ENCODE data around the gene CPA1. TPM values are rescaled to one million over a fixed set of nuclear protein-coding genes. Genes with fewer than 3 reads are reported as not detected.

Gene CPA1
- polyA plus RNA-seq, 1 donor (not counting 4 experiments of a cell fraction or from before 2014, with no cell fraction given): not detected

DNA sequence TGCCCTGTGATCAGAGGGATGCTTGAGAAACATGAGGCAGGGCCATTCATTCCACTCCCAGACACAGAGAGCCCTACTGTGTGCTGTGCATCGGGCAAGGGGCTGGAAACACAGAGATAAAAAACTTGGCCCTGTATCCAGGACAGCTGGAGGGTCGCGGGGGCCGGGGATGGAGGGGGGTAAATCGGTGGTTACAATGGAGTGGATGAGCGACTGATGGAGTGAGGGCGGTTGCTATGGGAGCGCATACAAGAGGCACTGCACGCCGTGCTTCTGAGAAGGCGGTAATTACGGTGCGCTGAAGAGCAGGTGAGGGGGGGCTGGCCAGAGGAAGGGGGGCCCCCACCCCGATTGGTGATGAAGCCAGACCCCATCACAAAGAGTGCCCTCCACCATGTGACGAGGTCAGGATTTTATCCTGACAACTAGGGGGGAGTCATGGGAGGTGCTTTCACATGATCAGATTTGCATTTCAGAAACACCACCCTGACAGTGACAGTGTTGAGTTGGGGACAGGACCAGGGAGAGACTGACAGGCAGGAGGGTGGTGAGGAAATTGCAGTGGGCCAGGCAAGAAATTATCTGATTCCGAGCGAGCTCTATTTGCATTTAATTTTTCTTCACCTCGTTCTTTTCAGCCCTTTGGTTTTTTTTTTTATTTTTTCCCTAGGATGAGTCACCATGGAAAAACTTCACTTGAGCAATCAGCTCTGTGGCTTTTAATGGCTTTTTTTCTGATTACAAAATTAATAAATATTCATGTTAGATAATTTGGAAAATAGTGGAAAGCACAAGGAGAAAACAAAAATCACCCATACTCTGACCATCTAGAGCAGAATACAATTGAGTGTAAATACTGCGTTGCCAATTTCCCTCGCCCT is 27.9 kb upstream of the CPA1 start:
- dilution Hi-C loops (cut with MboI; ENCODE audit: extremely low pct_ligation_motif_present, low sequenced_read_pairs): no loop called here
- Histone ChIP-seq H2AFZ (ENCODE audit: control insufficient read depth, low read length) (peak overlapping the region; percentile 2), H3K9ac (ENCODE audit: control insufficient read depth, extremely low read depth, insufficient read depth, low read length) (peak overlapping the region; percentile 12), H3K4me1 (ENCODE audit: control insufficient read depth, extremely low read depth, insufficient read depth, low read length) (peaks cover 34% of the 10 kb centered on the region), H3K79me2 (ENCODE audit: control insufficient read depth, insufficient read depth, low read length) (no peaks in the 10 kb centered on the region), H4K20me1 (ENCODE audit: control insufficient read depth, extremely low read depth, insufficient read depth, low read length) (no peaks in the 10 kb centered on the region), H3K4me3 (ENCODE audit: control insufficient read depth in 2 of 3, extremely low read depth in 1 of 3, insufficient read depth in 2 of 3, low read depth in 1 of 3, low read length in 3 of 3) (peak overlapping the region in 2 of 3 experiments; percentile 7 to 53), H3K27ac (ENCODE audit: control insufficient read depth, insufficient read depth, low read length) (peak overlapping the region; percentile 12), H3K27me3 (ENCODE audit: control insufficient read depth, extremely low read depth, insufficient read depth, low read length) (peaks cover 2% of the 10 kb centered on the region), H3K9me3 (ENCODE audit: control insufficient read depth, low read depth, low read length) (no peaks in the 10 kb centered on the region), H3K4me2 (ENCODE audit: control insufficient read depth, extremely low read depth, insufficient read depth, low read depth, low read length) (peak overlapping the region; percentile 71), H3K36me3 (ENCODE audit: control insufficient read depth in 2 of 2, extremely low read depth in 1 of 2, insufficient read depth in 2 of 2, low read length in 2 of 2) (no peaks in the 10 kb centered on the region), H3K9me1 (ENCODE audit: control insufficient read depth, extremely low read depth, insufficient read depth, low read length) (peaks cover 2% of the 10 kb centered on the region)
- no peak for DNase-seq (ENCODE audit: low read depth, low spot score)
- TF ChIP-seq EZH2 (IDR thresholded peaks at IDR 0.05; ENCODE audit: low read length): no peak
- TF ChIP-seq, protein P1, sequence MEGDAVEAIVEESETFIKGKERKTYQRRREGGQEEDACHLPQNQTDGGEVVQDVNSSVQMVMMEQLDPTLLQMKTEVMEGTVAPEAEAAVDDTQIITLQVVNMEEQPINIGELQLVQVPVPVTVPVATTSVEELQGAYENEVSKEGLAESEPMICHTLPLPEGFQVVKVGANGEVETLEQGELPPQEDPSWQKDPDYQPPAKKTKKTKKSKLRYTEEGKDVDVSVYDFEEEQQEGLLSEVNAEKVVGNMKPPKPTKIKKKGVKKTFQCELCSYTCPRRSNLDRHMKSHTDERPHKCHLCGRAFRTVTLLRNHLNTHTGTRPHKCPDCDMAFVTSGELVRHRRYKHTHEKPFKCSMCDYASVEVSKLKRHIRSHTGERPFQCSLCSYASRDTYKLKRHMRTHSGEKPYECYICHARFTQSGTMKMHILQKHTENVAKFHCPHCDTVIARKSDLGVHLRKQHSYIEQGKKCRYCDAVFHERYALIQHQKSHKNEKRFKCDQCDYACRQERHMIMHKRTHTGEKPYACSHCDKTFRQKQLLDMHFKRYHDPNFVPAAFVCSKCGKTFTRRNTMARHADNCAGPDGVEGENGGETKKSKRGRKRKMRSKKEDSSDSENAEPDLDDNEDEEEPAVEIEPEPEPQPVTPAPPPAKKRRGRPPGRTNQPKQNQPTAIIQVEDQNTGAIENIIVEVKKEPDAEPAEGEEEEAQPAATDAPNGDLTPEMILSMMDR (optimal IDR thresholded peaks at IDR 0.05 in 1 of 3, IDR thresholded peaks at IDR 0.05 in 1 of 3, conservative IDR thresholded peaks at IDR 0.05 in 1 of 3; ENCODE audit: extremely low read depth in 1 of 3, insufficient read depth in 2 of 3, low read length in 3 of 3): no peak
- no peak for FAIRE-seq

DNA sequence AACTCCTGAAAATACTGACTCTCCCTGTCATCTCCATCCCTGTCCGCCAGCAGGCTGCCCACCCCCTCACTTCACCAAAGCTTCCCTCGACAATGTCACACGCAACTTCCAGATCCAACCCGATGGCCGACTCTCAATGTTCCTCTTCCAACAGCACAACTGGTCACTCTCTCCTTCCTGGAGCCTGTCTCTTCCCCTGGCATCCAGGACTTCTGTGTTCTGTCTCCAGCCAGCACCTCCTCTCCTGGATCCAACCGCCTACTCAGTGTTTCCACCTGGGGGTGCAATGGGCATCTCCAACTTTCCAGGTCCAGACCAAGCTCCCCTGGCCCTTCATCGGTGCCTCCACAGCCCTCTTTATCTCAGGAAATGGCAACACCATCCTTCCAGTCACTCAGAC is 27.1 kb upstream of the CPA1 start:
- no peak for DNase-seq (ENCODE audit: low read depth, low spot score)
- Histone ChIP-seq H3K79me2 (ENCODE audit: control insufficient read depth, insufficient read depth, low read length) (no peaks in the 10 kb centered on the region), H3K9me3 (ENCODE audit: control insufficient read depth, low read depth, low read length) (no peaks in the 10 kb centered on the region), H3K36me3 (ENCODE audit: control insufficient read depth in 2 of 2, extremely low read depth in 1 of 2, insufficient read depth in 2 of 2, low read length in 2 of 2) (no peaks in the 10 kb centered on the region), H3K27ac (ENCODE audit: control insufficient read depth, insufficient read depth, low read length) (no peak overlapping the region), H4K20me1 (ENCODE audit: control insufficient read depth, extremely low read depth, insufficient read depth, low read length) (no peaks in the 10 kb centered on the region), H3K4me2 (ENCODE audit: control insufficient read depth, extremely low read depth, insufficient read depth, low read depth, low read length) (peak overlapping the region; percentile 71), H3K4me1 (ENCODE audit: control insufficient read depth, extremely low read depth, insufficient read depth, low read length) (peaks cover 38% of the 10 kb centered on the region), H3K9ac (ENCODE audit: control insufficient read depth, extremely low read depth, insufficient read depth, low read length) (no peak overlapping the region), H3K4me3 (ENCODE audit: control insufficient read depth in 2 of 3, extremely low read depth in 1 of 3, insufficient read depth in 2 of 3, low read depth in 1 of 3, low read length in 3 of 3) (no peak overlapping the region), H2AFZ (ENCODE audit: control insufficient read depth, low read length) (no peak overlapping the region), H3K9me1 (ENCODE audit: control insufficient read depth, extremely low read depth, insufficient read depth, low read length) (peaks cover 2% of the 10 kb centered on the region), H3K27me3 (ENCODE audit: control insufficient read depth, extremely low read depth, insufficient read depth, low read length) (peaks cover 2% of the 10 kb centered on the region)
- TF ChIP-seq EZH2 (IDR thresholded peaks at IDR 0.05; ENCODE audit: low read length): no peak
- TF ChIP-seq, protein P1 (optimal IDR thresholded peaks at IDR 0.05 in 1 of 3, IDR thresholded peaks at IDR 0.05 in 1 of 3, conservative IDR thresholded peaks at IDR 0.05 in 1 of 3; ENCODE audit: extremely low read depth in 1 of 3, insufficient read depth in 2 of 3, low read length in 3 of 3): peak in 1 of 3 experiments; percentile 32
- dilution Hi-C loops (cut with MboI; ENCODE audit: extremely low pct_ligation_motif_present, low sequenced_read_pairs): no loop called here
- FAIRE-seq: no peak
